ENCODE data around the gene PYGM.

Gene PYGM

DNA sequence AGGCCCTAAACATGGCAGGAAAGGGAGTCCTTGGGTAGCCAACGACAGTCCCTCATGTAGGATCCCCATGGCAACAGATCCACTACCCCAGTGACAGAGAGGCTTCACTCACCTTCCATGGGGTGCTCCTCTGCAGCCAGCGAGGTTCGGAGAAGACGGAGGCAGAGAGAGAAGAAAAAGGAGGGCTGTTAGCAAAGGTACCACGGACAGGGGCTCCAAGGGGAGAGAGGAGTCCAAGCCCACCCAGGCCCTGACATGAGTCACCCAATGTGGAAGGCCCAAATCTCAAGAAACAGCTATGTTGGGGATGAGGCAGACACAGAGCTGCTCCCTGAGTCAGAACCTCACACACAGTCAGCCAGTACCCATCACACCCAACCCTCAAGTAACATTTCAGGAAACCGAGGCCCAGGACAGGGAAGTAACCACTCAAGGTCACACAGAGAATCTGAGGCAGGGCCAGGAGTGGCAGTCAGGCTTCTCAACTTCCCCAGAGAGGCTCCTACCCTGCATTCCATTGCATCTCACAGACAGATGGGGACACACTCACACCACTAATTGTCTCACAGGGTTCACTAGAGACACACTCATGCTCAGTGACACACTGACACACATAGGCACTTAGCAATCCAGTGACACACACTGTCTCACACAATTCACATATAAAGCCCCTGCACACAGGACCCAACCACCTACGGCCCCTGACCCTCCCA, 62.0 kb downstream of the PYGM start:
- no peak for DNase-seq (ENCODE audit: low read depth)
- no peak for TF ChIP-seq CTCF (IDR thresholded peaks at IDR 0.05; ENCODE audit: insufficient read depth, low read depth, low read length, missing control alignments)
- H3K4me3 ChIP-seq (ENCODE audit: low read depth, low read length), result no peak overlapping the region

All from GM12865 (cell line).